K562 (cell line): ENCODE measurements around the gene TNFAIP8L1. TPM values are rescaled to one million over a fixed set of nuclear protein-coding genes. Genes with fewer than 3 reads are reported as not detected.

Experiments
- CC2D1A ChIP-seq: fragments of 450-650 bp; IDR thresholded peaks from 2 replicates; pipeline ENCODE4 v1.6.1; 2017; ENCODE audit warnings: mild to moderate bottlenecking
- CLOCK ChIP-seq: fragments of 250-450 bp; sonication (Bioruptor Pico); IDR thresholded peaks from 2 replicates; pipeline ENCODE4 v1.4.0; 2020; ENCODE audit warnings: mild to moderate bottlenecking, moderate library complexity, borderline replicate concordance
- CTCF ChIP-seq, 3 experiments: IDR thresholded peaks in 2 of 3; conservative IDR thresholded peaks in 1 of 3; 2 replicates each; pipeline ENCODE4 v1.5.1; 2011 to 2012; ENCODE audit warnings: low read length in 3 of 3, mild to moderate bottlenecking in 3 of 3, control low read depth in 2 of 3, improper control_type of control experiment in 1 of 3, inconsistent platforms in 1 of 3, low read depth in 1 of 3, mixed read lengths in 1 of 3, moderate library complexity in 1 of 3; ENCODE audit not compliant: insufficient read depth in 2 of 3
- DIDO1 ChIP-seq: fragments of 450-650 bp; IDR thresholded peaks from 2 replicates; pipeline ENCODE4 v1.6.1; 2016; ENCODE audit warnings: low read depth, missing biosample characterization, missing genetic modification characterization
- ELF1 ChIP-seq: fragments of 200-800 bp; sonication (Bioruptor generic); IDR thresholded peaks from 2 replicates; pipeline ENCODE4 v1.6.1; 2016; ENCODE audit warnings: missing genetic modification characterization, missing compliant biosample characterization
- HDGF ChIP-seq: fragments of 450-650 bp; IDR thresholded peaks from 2 replicates; pipeline ENCODE4 v1.6.1; 2016
- HNRNPL ChIP-seq: fragments of 200-400 bp; formaldehyde crosslinking; IDR thresholded peaks from 2 replicates; pipeline ENCODE4 v1.6.1; 2017; ENCODE audit warnings: low read depth, mild to moderate bottlenecking, low read length
- KDM1A ChIP-seq, 2 experiments: fragments of 450-650 bp; IDR thresholded peaks; 2 replicates each; pipeline ENCODE4 v1.6.1; 2016; ENCODE audit warnings: mild to moderate bottlenecking in 2 of 2
- L3MBTL2 ChIP-seq: fragments of 450-650 bp; IDR thresholded peaks from 2 replicates; pipeline ENCODE4 v1.6.1; 2016; ENCODE audit warnings: mild to moderate bottlenecking, moderate library complexity
- MED1 ChIP-seq: sonication (generic); formaldehyde crosslinking; IDR thresholded peaks from 2 replicates; pipeline ENCODE4 v1.8.1; 2023; ENCODE audit warnings: missing genetic modification reagents, borderline replicate concordance
- NUFIP1 ChIP-seq: fragments of 450-650 bp; IDR thresholded peaks from 2 replicates; pipeline ENCODE4 v1.6.1; 2018; ENCODE audit not compliant: partially characterized antibody
- OTX1 ChIP-seq: fragments of 450-650 bp; formaldehyde crosslinking; IDR thresholded peaks from 2 replicates; pipeline ENCODE4 v1.4.0; 2022; ENCODE audit warnings: mild to moderate bottlenecking
- PBX2 ChIP-seq, 2 experiments: IDR thresholded peaks in 1 of 2; conservative IDR thresholded peaks in 1 of 2; 2 replicates each; pipeline ENCODE4 v1.6.1; 2016; ENCODE audit warnings: low read depth in 2 of 2, mild to moderate bottlenecking in 1 of 2, missing compliant biosample characterization in 1 of 2, missing genetic modification characterization in 1 of 2, moderate library complexity in 1 of 2
- PTBP1 ChIP-seq: fragments of 200-400 bp; formaldehyde crosslinking; IDR thresholded peaks from 2 replicates; pipeline ENCODE4 v1.6.1; 2017; ENCODE audit warnings: low read depth, low read length
- TFAM ChIP-seq: fragments of 250-450 bp; sonication (Bioruptor Pico); conservative IDR thresholded peaks from 2 replicates; pipeline ENCODE4 v1.5.0; 2021; ENCODE audit warnings: mild to moderate bottlenecking, moderate library complexity
- ZFP30 ChIP-seq: fragments of 250-450 bp; sonication (Bioruptor Pico); IDR thresholded peaks from 2 replicates; pipeline ENCODE4 v1.8.0; 2022; ENCODE audit warnings: moderate library complexity, mild to moderate bottlenecking, inconsistent platforms, borderline replicate concordance
- ZNF12 ChIP-seq: sonication (generic); formaldehyde crosslinking; IDR thresholded peaks from 2 replicates; pipeline ENCODE4 v1.4.0; 2020; ENCODE audit warnings: mild to moderate bottlenecking, missing genetic modification reagents
- ZNF668 ChIP-seq: fragments of 250-450 bp; sonication (Bioruptor Pico); IDR thresholded peaks from 2 replicates; pipeline ENCODE4 v1.8.0; 2022; ENCODE audit warnings: mild to moderate bottlenecking, inconsistent platforms
- ZNF696 ChIP-seq: fragments of 250-450 bp; sonication (Bioruptor Pico); conservative IDR thresholded peaks from 2 replicates; pipeline ENCODE4 v1.4.0; 2020; ENCODE audit warnings: mild to moderate bottlenecking, moderate library complexity
- ZSCAN32 ChIP-seq: fragments of 450-650 bp; formaldehyde crosslinking; IDR thresholded peaks from 2 replicates; pipeline ENCODE4 v1.4.0; 2020; ENCODE audit warnings: mild to moderate bottlenecking, moderate library complexity
- polyA plus RNA-seq, 8 experiments: library from polyadenylated mRNA; depleted of rRNA in 4 of 8; stranded (reverse) in 5 of 8; unstranded in 3 of 8; fragments of >200 nt; fragmentation: Nextera tagmentation in 2 of 8; fragmentation: Illumina TruSeq in 1 of 8; extraction: Ambion mirVana in 2 of 8; extraction: Trizol in 1 of 8; gene quantifications; 2 replicates each; pipeline versions ENCODE4 v1.2.1 to v1.2.3, GENCODE V29; 2011 to 2014; ENCODE audit warnings: inconsistent platforms in 1 of 8, missing spikeins in 1 of 8
- total RNA-seq, 7 experiments: library from RNA; depleted of rRNA in 6 of 7; stranded (reverse); fragments of >200 nt in 6 of 7; fragmentation: Illumina TruSeq in 2 of 7; extraction: Trizol in 2 of 7; gene quantifications; 2 replicates each; pipeline versions ENCODE4 v1.2.1 to v1.2.3, GENCODE V29; 2011 to 2021; ENCODE audit warnings: low replicate concordance in 1 of 7

The TNFAIP8L1 gene
- total and polyA plus RNA-seq, 9 of the 15 experiments (the other 6 are each of a cell fraction or from before 2014, with no cell fraction given): 0.69 to 9.3 (median 4.9) TPM

- no peak for TF ChIP-seq CLOCK (CRISPR knock-in tag)
- TF ChIP-seq KDM1A (IDR thresholded peaks at IDR 0.05): peak; percentile 88 to 91
- TF ChIP-seq MED1 (CRISPR knock-in tag): no peak
- TF ChIP-seq ZNF668: no peak
- TF ChIP-seq CC2D1A: no peak
- TF ChIP-seq DIDO1: no peak
- TF ChIP-seq NUFIP1: no peak
- TF ChIP-seq HNRNPL: no peak
- no peak for TF ChIP-seq ZFP30 (CRISPR knock-in tag)
- TF ChIP-seq HDGF: no peak
- no peak for TF ChIP-seq ZSCAN32
- no peak for TF ChIP-seq ZNF696 (CRISPR knock-in tag)
- no peak for TF ChIP-seq CTCF (IDR thresholded peaks at IDR 0.05 in 2 of 3, conservative IDR thresholded peaks at IDR 0.05 in 1 of 3; ENCODE audit: insufficient read depth in 2 of 3, low read depth in 1 of 3, low read length in 3 of 3)
- no peak for TF ChIP-seq PBX2 (CRISPR knock-in tag; IDR thresholded peaks at IDR 0.05; ENCODE audit: low read depth)
- no peak for TF ChIP-seq PBX2 (tag; conservative IDR thresholded peaks at IDR 0.05; ENCODE audit: low read depth)
- no peak for TF ChIP-seq OTX1 (CRISPR knock-in tag)
- TF ChIP-seq PTBP1: 0 out of 2 replicates have a peak, but pooled peaks have one; percentile 61
- no peak for TF ChIP-seq ELF1 (tag)
- no peak for TF ChIP-seq ZNF12
- TF ChIP-seq TFAM (CRISPR knock-in tag): no peak
- TF ChIP-seq L3MBTL2: 0 out of 2 replicates have a peak, but pooled peaks have one; percentile 24
Observed at GRCh38 chr19:4606921-4607678, 32.2 kb upstream of the TNFAIP8L1 start (continued).
